Keratinocyte (primary cell): ENCODE results near the gene ZSWIM2. TPM values are rescaled to one million over a fixed set of nuclear protein-coding genes. Genes with fewer than 3 reads are reported as not detected.
"Not testable (repeated sequence)": the region's sequence is repeated elsewhere in the genome, so short reads cannot be mapped to it uniquely, and the experiment has no call there.

ENCODE experiments used
- DNase-seq: peaks from one replicate; pipeline ENCODE4 v3.0.0-alpha.2; 2011; ENCODE audit warnings: low read depth, missing footprints, low spot score
- FAIRE-seq: peaks from 2 replicates; lab custom pipeline; 2011; peaks lifted over from hg19 to GRCh38; lab: Jason Lieb, UNC
- H2AFZ ChIP-seq: 2 replicates; pipeline ENCODE4 v1.6.0; 2012; ENCODE audit warnings: low read length, control low read depth, inconsistent platforms; ENCODE audit not compliant: control insufficient read depth
- H3K27ac ChIP-seq: 2 replicates; pipeline ENCODE4 v1.5.1; 2011; ENCODE audit warnings: low read length; ENCODE audit not compliant: control insufficient read depth, insufficient read depth
- H3K27me3 ChIP-seq: 3 replicates; pipeline ENCODE4 v1.6.0; 2011; ENCODE audit warnings: low read length; ENCODE audit not compliant: control insufficient read depth, insufficient read depth; ENCODE audit errors: extremely low read depth
- H3K36me3 ChIP-seq, 2 experiments: 2 replicates in 1 of 2; 3 replicates in 1 of 2; pipeline ENCODE4 v1.5.1; 2011; ENCODE audit warnings: low read length in 2 of 2, mild to moderate bottlenecking in 1 of 2; ENCODE audit not compliant: control insufficient read depth in 2 of 2, insufficient read depth in 2 of 2; ENCODE audit errors: extremely low read depth in 1 of 2
- H3K4me1 ChIP-seq: 3 replicates; pipeline ENCODE4 v1.5.1; 2011; ENCODE audit warnings: low read length; ENCODE audit not compliant: control insufficient read depth, insufficient read depth; ENCODE audit errors: extremely low read depth
- H3K4me2 ChIP-seq: 3 replicates; pipeline ENCODE4 v1.6.0; 2011; ENCODE audit warnings: low read depth, low read length; ENCODE audit not compliant: control insufficient read depth, insufficient read depth; ENCODE audit errors: extremely low read depth
- H3K4me3 ChIP-seq, 3 experiments: fragments of 200-600 bp in 1 of 3; sonication (generic) in 1 of 3; 2 replicates in 2 of 3; 3 replicates in 1 of 3; pipeline ENCODE4 v1.5.1; 2011 to 2016; ENCODE audit warnings: low read length in 3 of 3, mild to moderate bottlenecking in 3 of 3, control low read depth in 2 of 3, inconsistent platforms in 1 of 3, low read depth in 1 of 3, mixed read lengths in 1 of 3, mixed run types in 1 of 3, moderate library complexity in 1 of 3; ENCODE audit not compliant: control insufficient read depth in 2 of 3, insufficient read depth in 2 of 3; ENCODE audit errors: extremely low read depth in 1 of 3
- H3K79me2 ChIP-seq: 2 replicates; pipeline ENCODE4 v1.6.0; 2012; ENCODE audit warnings: low read length; ENCODE audit not compliant: control insufficient read depth, insufficient read depth
- H3K9ac ChIP-seq: 3 replicates; pipeline ENCODE4 v1.6.0; 2011; ENCODE audit warnings: low read length; ENCODE audit not compliant: control insufficient read depth, insufficient read depth; ENCODE audit errors: extremely low read depth
- H3K9me1 ChIP-seq: 3 replicates; pipeline ENCODE4 v1.6.0; 2011; ENCODE audit warnings: low read length; ENCODE audit not compliant: control insufficient read depth, insufficient read depth; ENCODE audit errors: extremely low read depth
- H3K9me3 ChIP-seq: 2 replicates; pipeline ENCODE4 v1.5.1; 2012; ENCODE audit warnings: low read depth, low read length; ENCODE audit not compliant: control insufficient read depth
- H4K20me1 ChIP-seq: 3 replicates; pipeline ENCODE4 v1.6.0; 2011; ENCODE audit warnings: low read length; ENCODE audit not compliant: control insufficient read depth, insufficient read depth; ENCODE audit errors: extremely low read depth
- CTCF ChIP-seq, 3 experiments: IDR thresholded peaks in 1 of 3; conservative IDR thresholded peaks in 1 of 3; optimal IDR thresholded peaks in 1 of 3; 2 replicates in 2 of 3; 3 replicates in 1 of 3; pipeline versions ENCODE3 to v1.5.1; 2011; ENCODE audit warnings: low read length in 3 of 3, mild to moderate bottlenecking in 3 of 3, moderate library complexity in 2 of 3, control low read depth in 1 of 3, inconsistent platforms in 1 of 3; ENCODE audit not compliant: insufficient read depth in 2 of 3; ENCODE audit errors: extremely low read depth in 1 of 3
- EZH2 ChIP-seq: IDR thresholded peaks from one replicate; pipeline ENCODE4 v1.6.1; 2012; ENCODE audit warnings: inconsistent platforms, mild to moderate bottlenecking, low read length, moderate library complexity
- dilution Hi-C: fragments of 300-500 bp; cut with MboI; formaldehyde crosslinking; loops from one replicate; pipeline ENCODE4 v1.7.0; 2020; ENCODE audit warnings: low sequenced_read_pairs; ENCODE audit not compliant: extremely low pct_ligation_motif_present
- polyA plus RNA-seq, 5 experiments: library from polyadenylated mRNA; depleted of rRNA in 3 of 5; stranded (reverse) in 3 of 5; stranded (forward) in 1 of 5; unstranded in 1 of 5; fragments of >200 nt; gene quantifications; 1 replicate in 1 of 5; 2 replicates in 3 of 5; 3 replicates in 1 of 5; pipeline versions ENCODE4 v1.2.1 to v1.2.3, GENCODE V29; 2011 to 2012; ENCODE audit warnings: missing spikeins in 2 of 5, low read depth in 1 of 5, low replicate concordance in 1 of 5

Gene ZSWIM2
- polyA plus RNA-seq, 1 donor (not counting 4 experiments of a cell fraction or from before 2014, with no cell fraction given) = not detected

- no peak for FAIRE-seq
Measured at GRCh38 chr2:186806591-186806990, 42.4 kb downstream of the ZSWIM2 start.

GRCh38 chr2:186798604-186799003, 50.4 kb downstream of the ZSWIM2 start:
- H2AFZ ChIP-seq, H3K4me3 ChIP-seq, H3K4me2 ChIP-seq, H3K79me2 ChIP-seq, H3K27ac ChIP-seq, H3K9me3 ChIP-seq, H3K9me1 ChIP-seq, H3K36me3 ChIP-seq, H3K4me1 ChIP-seq, H3K27me3 ChIP-seq, H3K9ac ChIP-seq, FAIRE-seq, H4K20me1 ChIP-seq, DNase-seq, dilution Hi-C loops: not testable (repeated sequence)

More at GRCh38 chr2:186806591-186806990, 42.4 kb downstream of the ZSWIM2 start:
- H3K27me3 ChIP-seq = no peaks in the 10 kb centered on the region
- H3K27ac ChIP-seq = no peak overlapping the region
- H2AFZ ChIP-seq = no peak overlapping the region
- H3K4me2 ChIP-seq = no peak overlapping the region
- H3K4me3 ChIP-seq = no peak overlapping the region
- no peak for DNase-seq
- no peaks in the 10 kb centered on the region for H3K36me3 ChIP-seq
- H4K20me1 ChIP-seq = no peaks in the 10 kb centered on the region
- no peaks in the 10 kb centered on the region for H3K79me2 ChIP-seq
- no peaks in the 10 kb centered on the region for H3K9me3 ChIP-seq
- no peaks in the 10 kb centered on the region for H3K9me1 ChIP-seq
- TF ChIP-seq CTCF (optimal IDR thresholded peaks at IDR 0.05 in 1 of 3, IDR thresholded peaks at IDR 0.05 in 1 of 3, conservative IDR thresholded peaks at IDR 0.05 in 1 of 3; ENCODE audit: extremely low read depth in 1 of 3, insufficient read depth in 2 of 3, low read length in 3 of 3) (no peak), EZH2 (no peak)
- dilution Hi-C loops = no loop called here
- H3K4me1 ChIP-seq = no peaks in the 10 kb centered on the region
- no peak overlapping the region for H3K9ac ChIP-seq

- peaks cover 1% of the 10 kb centered on the region for H3K9me3 ChIP-seq
- DNase-seq (no peak), FAIRE-seq (no peak)
- H3K9ac ChIP-seq = no peak overlapping the region
- dilution Hi-C loops = no loop called here
- H3K27ac ChIP-seq = no peak overlapping the region
- no peaks in the 10 kb centered on the region for H3K79me2 ChIP-seq
- H3K27me3 ChIP-seq = no peaks in the 10 kb centered on the region
- H3K36me3 ChIP-seq = no peaks in the 10 kb centered on the region
- no peaks in the 10 kb centered on the region for H4K20me1 ChIP-seq
- H3K4me3 ChIP-seq = no peak overlapping the region
- TF ChIP-seq CTCF (optimal IDR thresholded peaks at IDR 0.05 in 1 of 3, IDR thresholded peaks at IDR 0.05 in 1 of 3, conservative IDR thresholded peaks at IDR 0.05 in 1 of 3; ENCODE audit: extremely low read depth in 1 of 3, insufficient read depth in 2 of 3, low read length in 3 of 3) (no peak), EZH2 (no peak)
- no peaks in the 10 kb centered on the region for H3K4me1 ChIP-seq
- no peak overlapping the region for H3K4me2 ChIP-seq
- H2AFZ ChIP-seq = no peak overlapping the region
- no peaks in the 10 kb centered on the region for H3K9me1 ChIP-seq
Measured at GRCh38 chr2:186784930-186785329, 64.0 kb downstream of the ZSWIM2 start.
